ENCODE data around the gene SP6.

DNA sequence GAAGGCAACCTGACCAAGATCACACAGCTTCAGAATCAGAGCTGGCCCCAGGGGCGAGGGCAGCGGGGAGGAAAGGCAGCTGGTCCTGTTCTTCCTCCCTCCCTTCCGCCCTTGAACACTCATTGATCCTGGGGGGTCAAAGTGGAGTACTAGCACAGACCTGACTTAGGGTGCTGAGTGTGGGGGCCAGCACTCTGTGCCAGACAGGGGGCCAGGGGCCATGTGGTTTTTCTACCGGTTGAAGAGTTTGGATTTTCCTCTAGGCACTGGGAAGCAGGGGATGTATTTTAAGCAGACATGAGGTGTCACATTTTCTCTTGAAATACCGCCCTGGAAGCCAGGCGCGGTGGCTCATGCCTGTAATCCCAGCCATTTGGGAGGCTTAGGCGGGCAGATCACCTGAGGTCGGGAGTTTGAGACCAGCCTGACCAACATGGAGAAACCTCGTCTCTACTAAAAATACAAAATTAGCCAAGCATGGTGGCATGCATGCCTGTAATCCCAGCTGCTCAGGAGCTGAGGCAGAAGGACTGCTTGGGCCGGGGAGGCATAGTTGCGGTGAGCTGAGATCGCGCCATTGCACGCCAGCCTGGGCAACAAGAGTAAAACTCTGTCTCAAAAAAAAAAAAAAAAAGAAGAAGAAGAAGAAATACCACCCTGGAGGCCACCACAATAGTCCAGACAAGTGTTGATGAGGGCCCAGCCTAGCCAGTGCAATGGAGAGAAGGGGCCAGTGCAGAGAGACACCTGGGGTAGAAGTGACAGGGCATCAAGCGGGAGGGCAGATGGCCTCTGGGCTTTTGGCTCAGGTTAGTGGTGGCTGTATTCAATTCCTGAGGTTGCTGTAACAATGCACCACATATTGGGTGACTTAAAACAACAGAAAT, 44.7 kb downstream of the SP6 start:
- TF ChIP-seq, protein P1, sequence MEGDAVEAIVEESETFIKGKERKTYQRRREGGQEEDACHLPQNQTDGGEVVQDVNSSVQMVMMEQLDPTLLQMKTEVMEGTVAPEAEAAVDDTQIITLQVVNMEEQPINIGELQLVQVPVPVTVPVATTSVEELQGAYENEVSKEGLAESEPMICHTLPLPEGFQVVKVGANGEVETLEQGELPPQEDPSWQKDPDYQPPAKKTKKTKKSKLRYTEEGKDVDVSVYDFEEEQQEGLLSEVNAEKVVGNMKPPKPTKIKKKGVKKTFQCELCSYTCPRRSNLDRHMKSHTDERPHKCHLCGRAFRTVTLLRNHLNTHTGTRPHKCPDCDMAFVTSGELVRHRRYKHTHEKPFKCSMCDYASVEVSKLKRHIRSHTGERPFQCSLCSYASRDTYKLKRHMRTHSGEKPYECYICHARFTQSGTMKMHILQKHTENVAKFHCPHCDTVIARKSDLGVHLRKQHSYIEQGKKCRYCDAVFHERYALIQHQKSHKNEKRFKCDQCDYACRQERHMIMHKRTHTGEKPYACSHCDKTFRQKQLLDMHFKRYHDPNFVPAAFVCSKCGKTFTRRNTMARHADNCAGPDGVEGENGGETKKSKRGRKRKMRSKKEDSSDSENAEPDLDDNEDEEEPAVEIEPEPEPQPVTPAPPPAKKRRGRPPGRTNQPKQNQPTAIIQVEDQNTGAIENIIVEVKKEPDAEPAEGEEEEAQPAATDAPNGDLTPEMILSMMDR (IDR thresholded peaks at IDR 0.05), result no peak
- TF ChIP-seq POLR2A (IDR thresholded peaks at IDR 0.05), result no peak
